ENCODE measurements around the gene MAS1L.

Gene MAS1L

GRCh38 chr6:29505808-29506207 is 18.1 kb upstream of the MAS1L start:
- no peak for TF ChIP-seq CTCF (IDR thresholded peaks at IDR 0.05; ENCODE audit: low read depth, low read length, missing control alignments)
- DNase-seq (ENCODE audit: extremely low read depth, low read depth), result no peak
- H3K4me3 ChIP-seq (replicated peaks; ENCODE audit: low read depth, low read length), result no peak overlapping the region

GRCh38 chr6:29504961-29505360 is 17.2 kb upstream of the MAS1L start:
- TF ChIP-seq CTCF (IDR thresholded peaks at IDR 0.05; ENCODE audit: low read depth, low read length, missing control alignments), result no peak
- H3K4me3 ChIP-seq (replicated peaks; ENCODE audit: low read depth, low read length), result no peak overlapping the region

GRCh38 chr6:29502597-29502996 is 14.8 kb upstream of the MAS1L start:
- no peak for TF ChIP-seq CTCF (IDR thresholded peaks at IDR 0.05; ENCODE audit: low read depth, low read length, missing control alignments)
- DNase-seq (ENCODE audit: extremely low read depth, low read depth), result no peak
- H3K4me3 ChIP-seq (replicated peaks; ENCODE audit: low read depth, low read length), result no peak overlapping the region

More at GRCh38 chr6:29504961-29505360, 17.2 kb upstream of the MAS1L start:
- DNase-seq (ENCODE audit: extremely low read depth, low read depth), result no peak

GRCh38 chr6:29502181-29502580 is 14.4 kb upstream of the MAS1L start:
- no peak overlapping the region for H3K4me3 ChIP-seq (replicated peaks; ENCODE audit: low read depth, low read length)
- TF ChIP-seq CTCF (IDR thresholded peaks at IDR 0.05; ENCODE audit: low read depth, low read length, missing control alignments), result no peak
- no peak for DNase-seq (ENCODE audit: extremely low read depth, low read depth)

- DNase-seq (ENCODE audit: extremely low read depth, low read depth), result no peak
- no peak for TF ChIP-seq CTCF (IDR thresholded peaks at IDR 0.05; ENCODE audit: low read depth, low read length, missing control alignments)
- no peak overlapping the region for H3K4me3 ChIP-seq (replicated peaks; ENCODE audit: low read depth, low read length)
Measured at GRCh38 chr6:29501106-29501505, 13.3 kb upstream of the MAS1L start.

GRCh38 chr6:29500594-29500993 is 12.8 kb upstream of the MAS1L start:
- TF ChIP-seq CTCF (IDR thresholded peaks at IDR 0.05; ENCODE audit: low read depth, low read length, missing control alignments), result no peak
- H3K4me3 ChIP-seq (replicated peaks; ENCODE audit: low read depth, low read length), result no peak overlapping the region
- DNase-seq (ENCODE audit: extremely low read depth, low read depth), result no peak

- no peak overlapping the region for H3K4me3 ChIP-seq (replicated peaks; ENCODE audit: low read depth, low read length)
- no peak for TF ChIP-seq CTCF (IDR thresholded peaks at IDR 0.05; ENCODE audit: low read depth, low read length, missing control alignments)
- DNase-seq (ENCODE audit: extremely low read depth, low read depth), result no peak
Measured at GRCh38 chr6:29499704-29500103, 11.9 kb upstream of the MAS1L start.

Measured in HFF-Myc (cell line).